NCI-H146 treated with DMSO at 0.1 percent for 48 hours (cell line): ENCODE data around the gene SAYSD1.

Source experiments
- DNase-seq: peaks from one replicate; lab custom pipeline; 2025; ENCODE audit not compliant: unreplicated experiment; lab: John Stamatoyannopoulos, UW

Gene SAYSD1

DNA sequence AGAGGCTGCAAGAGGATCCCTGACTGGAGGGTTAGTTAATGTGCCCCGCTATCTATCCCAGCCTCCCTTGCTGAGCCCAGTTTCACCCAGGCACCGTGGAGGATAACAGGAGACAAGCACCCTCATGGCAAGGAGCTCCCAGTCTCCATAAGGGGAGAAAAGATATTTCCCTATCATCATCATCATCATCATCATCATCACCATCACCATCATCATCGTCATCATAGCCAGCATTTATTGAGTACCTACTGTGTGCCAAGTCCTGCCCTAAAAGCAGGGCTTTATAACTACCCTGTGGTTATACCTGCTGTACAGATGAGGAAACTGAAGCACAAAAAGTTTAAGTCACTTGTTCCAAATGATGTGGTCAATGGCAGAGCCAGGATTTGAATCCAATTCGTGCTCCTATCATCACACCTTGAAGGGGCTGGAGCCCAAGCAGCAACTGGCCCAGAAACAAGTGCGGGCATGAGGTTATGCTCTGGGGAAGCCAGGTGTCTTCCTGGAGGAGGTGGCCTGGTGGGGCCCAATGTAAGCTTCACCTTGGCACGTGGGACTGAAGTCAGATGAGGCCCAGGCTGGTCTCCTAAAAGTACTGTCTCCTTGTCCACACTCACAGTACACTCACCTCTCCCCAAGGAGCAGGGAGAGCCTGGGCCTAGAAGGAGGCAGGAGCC, 56.4 kb downstream of the SAYSD1 start:
- no peak for DNase-seq

DNA sequence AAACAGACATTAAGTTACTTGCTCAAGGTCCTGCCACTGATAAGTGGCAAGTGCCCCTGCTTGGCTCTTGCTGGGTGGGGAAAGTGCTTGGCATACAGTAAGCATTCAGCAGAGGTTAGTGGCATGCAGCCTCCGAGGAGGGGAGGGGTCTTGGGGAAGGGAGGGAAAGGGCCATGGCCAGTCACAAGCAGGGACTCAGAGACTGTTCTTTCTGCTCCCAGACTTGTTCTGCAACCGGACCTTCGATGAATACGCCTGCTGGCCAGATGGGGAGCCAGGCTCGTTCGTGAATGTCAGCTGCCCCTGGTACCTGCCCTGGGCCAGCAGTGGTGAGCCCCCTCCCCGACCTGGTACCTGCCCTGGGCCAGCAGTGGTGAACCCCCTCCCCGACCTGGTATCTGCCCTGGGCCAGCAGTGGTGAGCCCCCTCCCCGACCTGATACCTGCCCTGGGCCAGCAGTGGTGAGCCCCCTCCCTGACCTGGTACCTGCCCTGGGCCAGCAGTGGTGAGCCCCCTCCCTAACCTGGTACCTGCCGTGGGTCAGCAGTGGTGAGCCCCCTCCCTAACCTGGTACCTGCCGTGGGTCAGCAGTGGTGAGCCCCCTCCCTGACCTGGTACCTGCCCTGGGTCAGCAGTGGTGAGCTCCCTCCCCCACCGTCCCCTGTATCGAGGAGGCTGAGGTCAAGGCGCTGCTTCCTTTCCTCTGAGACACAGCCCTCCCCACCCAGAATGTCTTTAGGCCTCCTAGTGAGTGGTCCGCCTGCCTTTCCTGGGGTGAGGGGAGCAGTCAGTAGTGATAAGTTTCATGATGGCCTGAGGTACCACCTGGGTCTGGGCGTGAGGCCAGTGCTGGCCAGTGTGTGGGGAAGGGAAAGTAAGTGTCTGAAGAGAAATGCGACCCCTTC, 57.5 kb downstream of the SAYSD1 start:
- DNase-seq: no peak

DNA sequence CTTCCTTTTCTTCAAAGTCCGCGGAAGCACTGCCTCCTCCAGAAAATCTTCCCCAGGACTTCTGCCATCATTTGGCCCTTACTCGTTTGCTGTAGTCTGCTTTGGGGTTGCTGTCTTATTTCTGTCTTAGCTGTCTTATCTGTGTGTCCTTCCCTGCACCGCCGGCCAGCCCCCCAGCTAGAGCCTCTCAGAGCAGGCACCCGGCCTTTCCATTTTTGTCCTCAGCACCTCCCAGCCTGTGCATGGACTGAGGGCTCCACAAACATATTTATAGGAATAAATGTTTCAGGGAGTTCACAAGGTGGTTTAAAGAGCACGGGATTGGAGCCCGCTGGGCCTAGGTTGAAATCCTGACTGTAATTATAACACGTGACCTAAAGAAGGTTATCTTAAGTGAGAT, 58.3 kb downstream of the SAYSD1 start:
- no peak for DNase-seq

DNA sequence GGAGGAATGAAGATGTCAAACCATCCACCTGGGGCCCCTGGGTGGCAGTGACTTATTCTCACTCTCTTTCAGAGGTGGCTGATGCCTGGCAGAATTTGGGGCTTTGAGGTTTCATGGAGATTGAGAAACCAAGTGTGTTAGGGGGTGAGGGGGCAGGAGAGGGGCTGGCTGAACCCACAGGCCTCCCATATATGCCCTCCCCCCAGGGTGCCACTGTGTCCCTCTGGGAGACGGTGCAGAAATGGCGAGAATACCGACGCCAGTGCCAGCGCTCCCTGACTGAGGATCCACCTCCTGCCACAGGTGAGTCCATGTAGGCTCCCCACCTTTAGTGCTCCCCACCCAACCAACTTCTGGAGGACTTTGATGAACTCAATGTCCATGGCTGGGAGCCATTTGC, 58.8 kb downstream of the SAYSD1 start:
- DNase-seq: no peak

DNA sequence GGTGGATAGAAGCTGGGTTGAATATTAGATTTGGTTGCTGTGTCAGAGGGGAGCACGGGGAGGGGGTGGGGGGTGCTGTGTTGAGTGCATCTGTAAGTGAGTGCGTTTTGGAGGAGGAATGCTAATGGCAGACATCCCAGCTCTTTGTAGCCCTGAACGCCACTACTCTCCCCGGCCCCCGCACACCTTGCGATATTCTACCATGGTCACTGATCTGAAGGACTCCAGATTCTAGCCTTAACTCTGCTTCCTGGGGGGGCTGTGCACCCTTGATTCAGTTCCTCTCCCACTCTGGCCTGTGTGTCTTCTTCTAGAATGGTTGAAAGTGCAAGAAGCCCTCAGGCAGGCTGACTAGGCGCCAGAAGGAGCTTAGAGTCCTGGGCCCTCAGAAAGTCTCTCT, 59.3 kb downstream of the SAYSD1 start:
- DNase-seq: no peak

DNA sequence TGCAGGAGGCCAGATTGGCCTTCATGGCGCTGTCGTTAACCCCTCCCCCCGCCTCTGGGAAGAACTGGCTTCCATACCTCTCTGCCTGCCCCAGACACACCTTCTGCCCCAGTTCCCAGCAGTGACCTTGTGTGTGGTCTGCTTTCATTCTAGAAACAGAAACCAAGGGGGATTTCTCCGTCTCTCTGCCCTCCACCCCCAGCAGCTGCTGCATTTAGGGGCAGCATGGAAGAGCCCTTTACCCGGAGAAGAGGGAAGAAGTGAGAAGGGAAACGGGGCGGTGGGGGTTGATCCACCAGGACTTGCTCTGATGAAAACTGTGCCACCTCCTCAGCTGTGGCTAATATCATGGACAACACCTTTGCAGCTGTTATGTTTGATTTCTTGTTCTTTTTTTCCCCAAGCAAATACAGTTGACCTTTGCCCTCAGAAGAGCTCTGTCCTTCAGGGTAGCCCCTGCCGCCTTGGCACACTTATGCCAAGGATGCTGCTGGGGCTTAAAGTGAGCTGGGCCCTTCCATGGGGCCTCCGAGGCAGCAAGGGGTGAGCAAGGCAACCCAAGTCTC, 60.3 kb downstream of the SAYSD1 start:
- no peak for DNase-seq
